SK-N-MC (cell line): Measurements from ENCODE around the gene NCAPG2.

Source experiments
- EZH2 ChIP-seq: fragments of 200-600 bp; sonication (generic); IDR thresholded peaks from one replicate; pipeline ENCODE4 v1.6.1; 2017; ENCODE audit warnings: antibody characterized with exemption
- POLR2AphosphoS5 ChIP-seq: IDR thresholded peaks from 2 replicates; pipeline ENCODE4 v1.6.1; 2012; ENCODE audit warnings: mild to moderate bottlenecking, low read depth, low read length, borderline replicate concordance

- TF ChIP-seq POLR2AphosphoS5 (no peak), EZH2 (no peak)
These were observed 118.0 kb downstream of the NCAPG2 start for GRCh38 chr7:158586499-158587161.
